K562 (cell line): Measurements from ENCODE around the gene SLC39A3.

Experiments
- BHLHE40 ChIP-seq: IDR thresholded peaks from 2 replicates; pipeline ENCODE4 v1.6.1; 2011; ENCODE audit warnings: low read length, improper control_type of control experiment
- CEBPG ChIP-seq, 3 experiments: fragments of 200-800 bp in 1 of 3; sonication (Bioruptor generic) in 1 of 3; sonication (generic) in 1 of 3; formaldehyde crosslinking in 1 of 3; IDR thresholded peaks in 2 of 3; conservative IDR thresholded peaks in 1 of 3; 2 replicates each; pipeline versions ENCODE4 v1.6.1 to v1.8.0; 2016 to 2022; ENCODE audit warnings: missing compliant biosample characterization in 2 of 3, missing genetic modification characterization in 2 of 3, mild to moderate bottlenecking in 1 of 3, missing genetic modification reagents in 1 of 3
- EP300 ChIP-seq: IDR thresholded peaks from 2 replicates; pipeline ENCODE4 v1.6.1; 2012; ENCODE audit warnings: low read length, improper control_type of control experiment
- ERF ChIP-seq: fragments of 450-650 bp; formaldehyde crosslinking; IDR thresholded peaks from 2 replicates; pipeline ENCODE4 v1.4.0; 2020; ENCODE audit warnings: mild to moderate bottlenecking, mixed read lengths
- FOXM1 ChIP-seq, 2 experiments: fragments of 450-650 bp in 1 of 2; sonication (generic) in 1 of 2; formaldehyde crosslinking in 1 of 2; IDR thresholded peaks; 2 replicates each; pipeline versions ENCODE4 v1.6.1 to v1.9.0; 2017 to 2022; ENCODE audit warnings: low read depth in 2 of 2, mild to moderate bottlenecking in 2 of 2, missing genetic modification reagents in 1 of 2, moderate library complexity in 1 of 2
- MTA3 ChIP-seq: fragments of 450-650 bp; formaldehyde crosslinking; IDR thresholded peaks from 2 replicates; pipeline ENCODE4 v1.6.1; 2017; ENCODE audit warnings: mild to moderate bottlenecking, borderline replicate concordance
- MYBL2 ChIP-seq, 2 experiments: fragments of 450-650 bp in 1 of 2; sonication (generic) in 1 of 2; formaldehyde crosslinking in 1 of 2; IDR thresholded peaks; 2 replicates each; pipeline versions ENCODE4 v1.6.1 to v1.8.1; 2017 to 2022; ENCODE audit warnings: borderline replicate concordance in 1 of 2, inconsistent platforms in 1 of 2, low read depth in 1 of 2, mild to moderate bottlenecking in 1 of 2, missing genetic modification reagents in 1 of 2, moderate library complexity in 1 of 2
- NR1H2 ChIP-seq: sonication (generic); formaldehyde crosslinking; IDR thresholded peaks from 2 replicates; pipeline ENCODE4 v1.4.0; 2020; ENCODE audit warnings: mild to moderate bottlenecking, missing genetic modification reagents
- ZNF124 ChIP-seq: sonication (generic); formaldehyde crosslinking; IDR thresholded peaks from 2 replicates; pipeline ENCODE4 v1.8.1; 2022; ENCODE audit warnings: missing genetic modification reagents
- ZNF311 ChIP-seq: fragments of 250-450 bp; sonication (Bioruptor Pico); IDR thresholded peaks from 2 replicates; pipeline ENCODE4 v1.4.0; 2020; ENCODE audit warnings: mild to moderate bottlenecking, moderate library complexity
- ZNF780A ChIP-seq: fragments of 250-450 bp; sonication (Bioruptor Pico); IDR thresholded peaks from 2 replicates; pipeline ENCODE4 v1.5.0; 2021; ENCODE audit warnings: mild to moderate bottlenecking
- TF ChIP-seq, protein P1 (sequence below), 3 experiments: IDR thresholded peaks in 2 of 3; conservative IDR thresholded peaks in 1 of 3; 2 replicates each; pipeline ENCODE4 v1.5.1; 2011 to 2012; ENCODE audit warnings: low read length in 3 of 3, mild to moderate bottlenecking in 3 of 3, control low read depth in 2 of 3, improper control_type of control experiment in 1 of 3, inconsistent platforms in 1 of 3, low read depth in 1 of 3, mixed read lengths in 1 of 3, moderate library complexity in 1 of 3; ENCODE audit not compliant: insufficient read depth in 2 of 3

DNA sequence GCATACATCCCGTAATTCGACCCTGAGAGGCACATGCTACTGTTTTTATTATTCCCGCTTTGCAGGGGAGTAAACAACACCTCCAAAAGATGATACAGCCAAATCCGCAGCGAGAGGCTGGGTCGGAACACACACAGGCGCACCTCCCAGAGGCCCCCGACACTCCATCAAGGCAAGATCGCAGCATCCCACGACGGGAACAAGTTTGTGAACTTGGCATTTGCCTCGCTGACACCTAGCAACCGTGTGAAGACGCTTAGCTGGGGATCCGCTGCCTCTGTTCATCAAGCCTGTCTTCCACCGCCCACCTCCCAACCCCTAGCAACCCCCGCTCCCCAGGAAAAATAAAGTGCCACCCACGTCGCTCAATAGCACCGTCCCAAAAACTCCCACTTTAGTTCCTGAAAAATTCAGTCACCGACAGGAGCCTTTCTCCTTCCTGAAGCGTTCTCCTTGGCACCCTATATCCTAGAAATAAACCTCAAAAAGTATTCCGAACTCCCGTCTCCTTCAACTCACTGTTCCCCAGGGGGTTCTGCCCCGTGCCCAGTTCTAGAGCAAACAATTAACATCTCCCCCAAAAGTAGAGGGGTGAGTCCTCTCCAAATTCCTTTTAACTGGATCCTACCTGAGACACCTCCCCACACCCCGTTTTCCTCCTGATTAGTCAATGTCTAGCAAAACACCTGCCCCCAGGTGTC lies 39.0 kb downstream of the SLC39A3 start:
- no peak for TF ChIP-seq ERF (CRISPR knock-in tag)
- TF ChIP-seq ZNF124 (CRISPR knock-in tag): no peak
- TF ChIP-seq, protein P1, sequence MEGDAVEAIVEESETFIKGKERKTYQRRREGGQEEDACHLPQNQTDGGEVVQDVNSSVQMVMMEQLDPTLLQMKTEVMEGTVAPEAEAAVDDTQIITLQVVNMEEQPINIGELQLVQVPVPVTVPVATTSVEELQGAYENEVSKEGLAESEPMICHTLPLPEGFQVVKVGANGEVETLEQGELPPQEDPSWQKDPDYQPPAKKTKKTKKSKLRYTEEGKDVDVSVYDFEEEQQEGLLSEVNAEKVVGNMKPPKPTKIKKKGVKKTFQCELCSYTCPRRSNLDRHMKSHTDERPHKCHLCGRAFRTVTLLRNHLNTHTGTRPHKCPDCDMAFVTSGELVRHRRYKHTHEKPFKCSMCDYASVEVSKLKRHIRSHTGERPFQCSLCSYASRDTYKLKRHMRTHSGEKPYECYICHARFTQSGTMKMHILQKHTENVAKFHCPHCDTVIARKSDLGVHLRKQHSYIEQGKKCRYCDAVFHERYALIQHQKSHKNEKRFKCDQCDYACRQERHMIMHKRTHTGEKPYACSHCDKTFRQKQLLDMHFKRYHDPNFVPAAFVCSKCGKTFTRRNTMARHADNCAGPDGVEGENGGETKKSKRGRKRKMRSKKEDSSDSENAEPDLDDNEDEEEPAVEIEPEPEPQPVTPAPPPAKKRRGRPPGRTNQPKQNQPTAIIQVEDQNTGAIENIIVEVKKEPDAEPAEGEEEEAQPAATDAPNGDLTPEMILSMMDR (IDR thresholded peaks at IDR 0.05 in 2 of 3, conservative IDR thresholded peaks at IDR 0.05 in 1 of 3; ENCODE audit: insufficient read depth in 2 of 3, low read depth in 1 of 3, low read length in 3 of 3): no peak
- no peak for TF ChIP-seq ZNF780A
- no peak for TF ChIP-seq NR1H2 (CRISPR knock-in tag)
- no peak for TF ChIP-seq BHLHE40
- TF ChIP-seq EP300: no peak
- no peak for TF ChIP-seq FOXM1 (IDR thresholded peaks at IDR 0.05; ENCODE audit: low read depth)
- no peak for TF ChIP-seq FOXM1 (CRISPR knock-in tag; IDR thresholded peaks at IDR 0.05; ENCODE audit: low read depth)
- no peak for TF ChIP-seq ZNF311 (CRISPR knock-in tag)
- no peak for TF ChIP-seq CEBPG (CRISPR knock-in tag; IDR thresholded peaks at IDR 0.05)
- TF ChIP-seq CEBPG (tag; conservative IDR thresholded peaks at IDR 0.05 in 1 of 2, IDR thresholded peaks at IDR 0.05 in 1 of 2): no peak
- no peak for TF ChIP-seq MTA3
- TF ChIP-seq MYBL2 (IDR thresholded peaks at IDR 0.05; ENCODE audit: low read depth): no peak
- TF ChIP-seq MYBL2 (CRISPR knock-in tag; IDR thresholded peaks at IDR 0.05; ENCODE audit: borderline replicate concordance): no peak
